ENCODE data around the gene ANAPC5.

Gene ANAPC5

GRCh38 chr12:121264951-121265515 lies 87.2 kb downstream of the ANAPC5 start:
- DNase-seq (ENCODE audit: low read depth, low spot score), result no peak
- H3K27ac ChIP-seq, result no peak overlapping the region

GRCh38 chr12:121264135-121264534 lies 88.1 kb downstream of the ANAPC5 start:
- no peak for DNase-seq (ENCODE audit: low read depth, low spot score)
- no peak overlapping the region for H3K27ac ChIP-seq

- no peak for DNase-seq (ENCODE audit: low read depth, low spot score)
- no peak overlapping the region for H3K27ac ChIP-seq
These were observed 88.8 kb downstream of the ANAPC5 start for GRCh38 chr12:121263206-121263935.

GRCh38 chr12:121261398-121261797 lies 90.8 kb downstream of the ANAPC5 start:
- H3K27ac ChIP-seq, result no peak overlapping the region
- DNase-seq (ENCODE audit: low read depth, low spot score), result no peak

- DNase-seq (ENCODE audit: low read depth, low spot score), result no peak
- H3K27ac ChIP-seq, result no peak overlapping the region
These were observed 92.1 kb downstream of the ANAPC5 start for GRCh38 chr12:121260091-121260490.

GRCh38 chr12:121259074-121259473 lies 93.1 kb downstream of the ANAPC5 start:
- DNase-seq (ENCODE audit: low read depth, low spot score), result no peak
- H3K27ac ChIP-seq, result no peak overlapping the region
